ENCODE data around the gene POU2F1.

DNA sequence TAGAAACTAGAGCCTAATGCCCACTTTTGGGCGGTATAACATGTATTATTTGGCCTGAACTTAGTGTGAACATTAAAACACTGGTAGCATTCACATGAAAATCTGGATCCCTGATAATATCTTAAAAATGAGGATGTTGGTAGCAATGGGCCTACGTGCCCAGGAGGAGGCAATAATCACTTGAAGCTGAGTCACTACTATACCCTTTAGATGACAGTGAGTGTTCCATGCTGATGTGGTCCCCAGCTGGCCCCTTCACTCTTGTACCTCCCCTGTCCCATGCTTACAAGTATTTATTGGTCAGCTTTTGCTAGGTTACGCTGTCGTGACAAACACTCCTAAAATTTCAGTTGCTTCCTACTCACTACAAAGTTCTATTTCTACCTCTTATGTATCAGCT, 23.0 kb upstream of the POU2F1 start:
- no peak for TF ChIP-seq SUZ12 (IDR thresholded peaks at IDR 0.05; ENCODE audit: extremely low read depth, insufficient read depth, insufficient read length)
- no peak for TF ChIP-seq YY1 (IDR thresholded peaks at IDR 0.05; ENCODE audit: insufficient read depth, insufficient read length)
- no peak for TF ChIP-seq ZNF274 (IDR thresholded peaks at IDR 0.05; ENCODE audit: low read depth, low read length)
